RPMI7951 (cell line): Measurements from ENCODE around the gene ANKRD61. TPM values are rescaled to one million over a fixed set of nuclear protein-coding genes. Genes with fewer than 3 reads are reported as not detected.
"Not testable (repeated sequence)": the region's sequence is repeated elsewhere in the genome, so short reads cannot be mapped to it uniquely, and the experiment has no call there.

Experiments
- DNase-seq: peaks from one replicate; pipeline ENCODE4 v3.0.0-alpha.2; 2012; ENCODE audit warnings: low read depth
- total RNA-seq: library from RNA; depleted of rRNA; stranded (reverse); fragments of >200 nt; shearing (Covaris generic); gene quantifications from 2 replicates; pipeline ENCODE4 v1.2.3, GENCODE V29; 2014; rRNA removed

ANKRD61 gene
- total RNA-seq, 1 experiment from 2014 or later: 0.12 TPM

GRCh38 chr7:6031567-6031966 lies 391 bp downstream of the ANKRD61 start:
- no peak for DNase-seq

- no peak for DNase-seq
These were observed 991 bp downstream of the ANKRD61 start for GRCh38 chr7:6032167-6032566.

DNA sequence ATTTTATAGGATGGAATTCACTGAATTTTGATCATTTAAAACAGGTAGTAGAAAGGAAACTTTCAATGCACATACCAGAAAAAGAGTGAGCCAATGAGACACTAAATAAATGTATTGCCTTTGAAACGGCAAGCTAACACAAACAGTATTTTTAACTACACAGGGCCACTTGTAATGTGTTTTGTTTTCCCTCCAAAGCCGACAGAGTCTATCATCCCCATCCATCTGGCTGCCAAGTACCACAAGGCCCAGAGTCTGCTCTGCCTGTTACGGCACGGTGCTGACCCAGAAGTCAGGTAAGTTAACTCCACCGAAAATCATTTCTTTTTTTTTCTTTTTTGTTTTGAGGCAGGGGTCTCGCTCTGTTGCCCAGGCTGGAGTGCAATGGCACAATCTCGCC lies 1.5 kb downstream of the ANKRD61 start:
- no peak for DNase-seq

- DNase-seq: no peak
These were observed 4.0 kb downstream of the ANKRD61 start for GRCh38 chr7:6035165-6035564.

DNA sequence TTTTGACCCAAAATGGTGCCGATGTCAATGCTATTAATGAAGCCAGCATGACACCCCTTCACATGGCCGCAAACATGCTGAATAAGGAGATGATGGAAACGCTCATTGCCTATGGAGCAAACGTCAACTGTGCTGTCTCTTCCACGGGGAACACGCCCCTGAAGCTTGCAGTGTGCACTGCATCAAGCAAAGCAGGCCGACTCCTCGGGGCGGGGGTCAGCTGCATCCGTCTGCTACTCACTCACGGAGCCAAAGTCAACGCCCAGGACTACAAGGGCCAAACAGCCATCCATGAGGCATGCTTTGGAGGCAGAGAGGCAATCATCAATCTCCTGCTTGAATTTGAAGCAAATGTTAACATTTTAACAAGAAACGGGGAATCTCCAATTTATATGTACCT lies 4.5 kb downstream of the ANKRD61 start:
- no peak for DNase-seq

GRCh38 chr7:6049780-6050179 lies 18.6 kb downstream of the ANKRD61 start:
- no peak for DNase-seq

DNA sequence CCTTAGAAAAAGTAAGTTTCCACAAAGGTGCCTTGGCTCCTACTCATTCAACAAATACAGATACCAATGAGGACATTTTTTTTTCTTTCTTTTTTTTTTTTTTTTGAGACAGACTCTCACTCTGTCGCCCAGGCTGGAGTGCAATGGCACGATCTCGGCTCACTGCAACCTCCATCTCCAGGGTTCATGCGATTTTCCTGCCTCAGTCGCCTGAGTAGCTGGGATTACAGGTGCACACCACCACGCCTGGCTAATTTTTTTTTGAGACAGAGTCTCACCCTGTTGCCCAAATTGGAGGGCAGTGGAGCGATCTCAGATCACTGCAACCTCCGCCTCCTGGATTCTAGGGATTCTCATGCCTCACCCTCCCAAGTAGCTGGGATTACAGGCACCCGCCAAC lies 20.0 kb downstream of the ANKRD61 start:
- not testable (repeated sequence) for DNase-seq

- DNase-seq: no peak
These were observed 25.4 kb downstream of the ANKRD61 start for GRCh38 chr7:6056616-6057015.

DNA sequence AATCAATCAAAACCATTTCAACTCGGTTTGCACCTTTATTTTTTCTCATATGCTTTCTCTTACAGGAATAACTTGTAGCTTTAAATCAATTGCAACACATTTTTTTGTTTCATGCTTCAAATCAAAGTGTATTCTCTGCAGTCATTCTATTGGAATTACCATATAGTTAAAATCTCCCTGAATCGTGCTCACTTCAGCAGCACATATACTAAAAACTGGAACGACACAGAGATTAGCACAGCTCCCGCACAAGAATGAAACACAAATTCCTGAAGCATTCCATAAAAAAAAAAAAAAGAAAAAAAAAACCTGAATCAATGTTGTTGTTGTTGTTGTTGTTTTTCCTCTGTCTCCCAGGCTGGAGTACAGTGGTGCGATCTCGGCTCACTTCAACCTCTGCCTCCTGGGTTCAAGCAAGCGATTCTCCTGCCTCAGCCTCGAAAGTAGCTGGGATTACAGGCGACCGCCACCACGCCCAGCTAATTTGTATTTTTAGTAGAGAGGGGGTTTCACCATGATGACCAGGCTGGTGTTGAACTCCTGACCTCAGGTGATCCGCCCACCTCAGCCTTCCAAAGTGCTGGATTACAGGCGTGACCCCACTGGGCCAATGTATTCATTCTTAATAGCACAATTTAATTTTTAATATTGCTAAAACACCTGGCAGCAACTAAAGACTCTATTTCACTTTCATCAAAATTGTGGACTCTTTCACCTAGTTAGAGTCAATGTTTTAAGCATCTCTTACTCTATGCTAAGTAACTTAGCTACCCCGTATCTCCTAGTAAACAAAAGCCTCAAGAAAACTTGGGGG lies 26.3 kb downstream of the ANKRD61 start:
- DNase-seq: no peak

- DNase-seq: not testable (repeated sequence)
These were observed 28.8 kb downstream of the ANKRD61 start for GRCh38 chr7:6059941-6060340.

GRCh38 chr7:6071406-6071805 lies 40.2 kb downstream of the ANKRD61 start:
- DNase-seq: no peak

DNA sequence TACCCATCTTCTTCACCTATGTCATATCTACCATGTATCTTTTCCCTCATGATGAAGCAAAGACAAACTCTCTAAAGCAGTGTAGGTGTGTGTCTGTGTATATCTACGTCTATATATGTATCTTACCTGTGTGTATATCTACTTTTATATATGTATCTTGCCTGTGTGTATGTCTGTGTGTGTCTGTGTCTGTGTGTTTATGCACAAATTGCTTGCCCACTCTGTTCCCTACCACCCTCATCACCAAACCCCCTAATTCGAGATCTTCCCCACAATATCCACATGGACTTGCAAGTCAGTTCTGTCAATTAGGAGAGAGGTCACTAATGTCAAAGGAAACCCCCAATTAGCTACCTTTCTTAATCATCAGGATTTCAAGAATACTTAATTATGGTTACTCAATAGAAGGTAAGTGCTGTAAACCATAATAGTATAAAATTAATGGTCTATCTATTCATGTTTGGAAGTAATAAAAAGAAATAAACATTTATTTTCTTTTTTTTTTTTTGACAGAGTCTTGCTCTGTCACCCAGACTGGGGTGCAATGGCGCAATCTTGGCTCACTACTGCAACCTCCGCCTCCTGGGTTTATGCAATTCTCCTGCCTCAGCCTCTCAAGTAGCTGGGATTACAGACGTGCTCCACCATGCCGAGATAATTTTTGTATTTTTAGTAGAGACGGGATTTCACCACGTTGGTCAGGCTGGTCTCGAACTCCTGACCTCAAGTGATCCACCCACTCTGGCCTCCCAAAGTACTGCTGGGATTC lies 43.6 kb downstream of the ANKRD61 start:
- no peak for DNase-seq

- no peak for DNase-seq
These were observed 47.4 kb downstream of the ANKRD61 start for GRCh38 chr7:6078548-6078947.

DNA sequence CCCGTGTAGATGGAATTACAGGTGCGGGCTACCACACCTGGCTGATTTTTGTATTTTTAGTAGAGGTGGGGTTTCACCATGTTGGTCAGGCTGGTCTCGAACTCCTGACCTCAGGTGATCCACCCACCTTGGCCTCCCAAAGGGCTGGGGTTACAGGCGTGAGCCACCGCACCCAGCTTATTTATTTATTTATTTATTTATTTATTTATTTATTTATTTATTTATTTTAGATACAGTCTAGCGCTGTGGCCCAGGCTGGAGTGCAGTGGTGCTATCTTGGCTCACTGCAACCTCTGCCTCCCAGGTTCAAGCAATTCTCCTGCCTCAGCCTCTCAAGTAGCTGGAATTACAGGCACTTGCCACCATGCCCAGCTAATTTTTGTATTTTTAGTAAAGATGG lies 51.9 kb downstream of the ANKRD61 start:
- not testable (repeated sequence) for DNase-seq

Other genes with a start within 250 kb of the ANKRD61 start
- gene RNF216, start 249.7 kb upstream of the ANKRD61 start, total RNA-seq: 24.8 and 26.3 TPM in 2 replicates
- not detected in 2 replicates for gene OCM, start 150.6 kb upstream of the ANKRD61 start, total RNA-seq
- gene CCZ1, start 132.6 kb upstream of the ANKRD61 start, total RNA-seq: 107 and 118 TPM in 2 replicates
- under 0.01 and 0.10 TPM in 2 replicates for gene RSPH10B, start 60.7 kb upstream of the ANKRD61 start, total RNA-seq
- 17.4 and 20.4 TPM in 2 replicates for gene PMS2, start 22.3 kb upstream of the ANKRD61 start, total RNA-seq
- 112 and 121 TPM in 2 replicates for gene AIMP2, start 22.1 kb upstream of the ANKRD61 start, total RNA-seq
- gene EIF2AK1, start 27.8 kb downstream of the ANKRD61 start, total RNA-seq: 76.7 and 127 TPM in 2 replicates
- gene USP42, start 73.6 kb downstream of the ANKRD61 start, total RNA-seq: 4.8 and 5.6 TPM in 2 replicates
- gene CYTH3, start 241.2 kb downstream of the ANKRD61 start, total RNA-seq: 18.4 and 20.6 TPM in 2 replicates